Duodenal mucosa (tissue), 2 donors: ENCODE data around the gene RCAN1.

Source experiments
- H3K27ac ChIP-seq: one replicate; pipeline ENCODE4 v1.7.0; 2013; ENCODE audit warnings: low read depth, low read length
- H3K27me3 ChIP-seq, 2 donors: one replicate each; pipeline ENCODE4 v1.7.0; 2013; ENCODE audit warnings: low read length in 2 of 2, control low read depth in 1 of 2; ENCODE audit not compliant: insufficient read depth in 2 of 2, control insufficient read depth in 1 of 2
- H3K36me3 ChIP-seq, 2 donors: one replicate each; pipeline ENCODE4 v1.7.0; 2013; ENCODE audit warnings: low read length in 2 of 2, control low read depth in 1 of 2; ENCODE audit not compliant: insufficient read depth in 2 of 2, control insufficient read depth in 1 of 2
- H3K4me1 ChIP-seq, 2 donors: one replicate each; pipeline ENCODE4 v1.7.0; 2013; ENCODE audit warnings: low read length in 2 of 2, control low read depth in 1 of 2; ENCODE audit not compliant: insufficient read depth in 2 of 2, control insufficient read depth in 1 of 2
- H3K4me3 ChIP-seq, 2 donors: one replicate each; pipeline ENCODE4 v1.7.0; 2013; ENCODE audit warnings: low read length in 2 of 2, low read depth in 1 of 2
- H3K9ac ChIP-seq, 2 donors: one replicate each; pipeline ENCODE4 v1.7.0; 2013; ENCODE audit warnings: low read length in 2 of 2, low read depth in 1 of 2
- H3K9me3 ChIP-seq, 2 donors: one replicate each; pipeline ENCODE4 v1.7.0; 2013; ENCODE audit warnings: low read length in 2 of 2, control low read depth in 1 of 2; ENCODE audit not compliant: control insufficient read depth in 1 of 2

The RCAN1 gene

DNA sequence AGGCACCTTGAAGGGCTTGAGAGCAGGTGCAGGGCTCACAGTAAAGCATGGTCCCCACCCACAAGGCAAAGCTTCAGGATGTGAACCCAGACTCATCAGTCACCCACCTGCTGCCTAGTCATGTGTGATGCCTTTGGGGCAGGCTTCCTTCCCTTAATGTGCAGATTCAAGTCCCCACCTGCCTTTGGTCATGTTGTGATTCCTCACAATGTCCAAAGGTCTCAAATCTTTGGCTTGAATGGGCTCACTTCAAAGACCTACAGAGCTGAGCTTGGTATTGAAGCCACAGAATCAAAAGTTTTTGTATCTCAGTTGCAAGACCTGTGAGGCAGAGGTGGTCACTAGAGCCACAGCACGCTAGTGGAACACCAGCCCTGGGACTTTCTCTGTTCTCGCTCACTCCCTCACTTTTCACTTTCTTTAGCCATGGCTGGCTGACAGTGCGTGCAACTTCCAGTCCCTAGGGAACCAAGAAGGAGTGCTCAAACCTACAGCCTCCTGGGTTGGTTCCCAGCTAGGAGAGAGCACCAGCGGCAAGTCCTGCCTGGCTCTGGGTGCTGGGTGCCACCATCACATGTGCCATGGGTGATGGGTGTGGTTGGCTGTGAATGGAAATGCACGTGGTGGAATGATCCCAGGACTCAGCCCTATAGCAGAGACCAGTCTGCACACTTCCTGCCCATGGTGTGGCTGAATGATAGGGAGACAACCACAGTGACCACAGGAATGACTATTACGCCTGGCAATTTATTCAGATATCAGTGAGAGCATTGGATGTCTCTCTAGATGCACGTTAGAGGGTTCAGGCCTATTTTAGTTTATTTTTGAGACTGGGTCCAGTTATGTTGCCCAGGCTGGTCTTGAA is 27.5 kb upstream of the RCAN1 start:
- no peak overlapping the region for H3K4me3 ChIP-seq
- H3K36me3 ChIP-seq, result no peaks in the 10 kb centered on the region
- peaks cover 0 to 5% of the 10 kb centered on the region in 2 donors for H3K4me1 ChIP-seq
- H3K9ac ChIP-seq, result no peak overlapping the region
- no peaks in the 10 kb centered on the region for H3K9me3 ChIP-seq
- no peaks in the 10 kb centered on the region for H3K27me3 ChIP-seq
- H3K27ac ChIP-seq, result no peak overlapping the region

DNA sequence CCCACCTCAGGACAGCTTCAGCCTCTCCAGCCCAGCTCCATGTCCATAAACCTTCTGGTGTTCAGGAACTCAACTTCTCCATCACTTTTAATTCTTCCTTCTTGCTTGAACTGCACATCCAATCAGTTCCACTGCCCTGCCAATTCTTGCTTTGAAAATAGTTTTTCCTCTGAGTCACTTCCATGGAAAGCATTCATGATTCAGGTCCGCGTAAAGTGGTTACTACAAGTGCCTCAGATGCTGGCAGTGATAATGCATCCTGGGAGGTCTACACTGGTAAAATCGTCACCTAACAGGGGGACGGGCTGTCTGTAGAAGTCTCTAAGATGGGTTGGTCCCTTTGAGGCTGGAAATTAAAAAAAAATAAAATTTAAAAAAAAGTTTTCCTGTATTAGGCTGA is 25.9 kb upstream of the RCAN1 start:
- Histone ChIP-seq H3K27me3 (no peaks in the 10 kb centered on the region), H3K27ac (no peak overlapping the region), H3K9ac (no peak overlapping the region), H3K9me3 (no peaks in the 10 kb centered on the region), H3K36me3 (no peaks in the 10 kb centered on the region), H3K4me1 (peaks cover 0 to 5% of the 10 kb centered on the region in 2 donors), H3K4me3 (peak overlapping the region in 1 of 2 donors; percentile 55)

DNA sequence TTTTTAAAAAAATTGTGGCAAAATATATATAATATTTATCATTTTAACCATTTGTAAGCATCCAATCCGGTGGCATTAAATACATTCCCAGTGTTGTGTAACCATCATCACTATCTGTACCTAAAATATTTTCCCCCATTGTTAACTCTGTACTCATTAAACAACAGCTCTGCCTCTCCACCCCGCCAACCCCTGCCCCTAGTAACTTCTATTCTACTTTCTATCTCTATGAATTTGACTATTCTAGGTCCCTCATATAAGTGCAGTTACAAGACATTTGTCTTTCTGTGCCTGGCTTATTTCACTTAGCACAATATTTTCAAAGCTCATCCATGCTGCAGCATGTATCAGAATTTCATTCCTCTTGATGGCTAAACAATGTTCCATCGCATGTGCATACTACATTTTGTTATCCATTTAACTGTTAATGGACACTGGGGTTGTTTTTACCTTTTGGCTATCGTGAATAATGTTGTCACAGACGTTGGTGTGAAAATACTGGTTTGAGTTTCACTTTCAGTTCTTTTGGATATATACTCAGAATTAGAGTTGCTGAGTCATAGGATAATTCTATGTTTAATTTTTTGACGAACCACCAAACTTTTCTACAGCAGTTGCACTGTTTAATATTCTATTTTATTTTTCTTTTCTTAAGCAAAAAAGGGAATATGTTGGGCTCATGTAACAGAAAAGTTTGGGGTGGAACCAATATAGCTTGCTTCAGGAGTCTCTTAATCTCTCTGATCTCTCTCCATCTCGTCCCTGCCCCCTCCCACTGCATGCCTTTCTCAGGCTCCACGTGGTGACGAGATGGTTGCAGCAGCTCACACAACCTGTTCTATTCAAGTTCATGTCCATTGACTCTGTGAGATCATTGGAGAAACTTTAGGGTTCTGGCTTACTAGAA is 25.2 kb upstream of the RCAN1 start:
- H3K4me3 ChIP-seq, result peak overlapping the region; percentile 55 to 56
- H3K27me3 ChIP-seq, result no peaks in the 10 kb centered on the region
- H3K36me3 ChIP-seq, result no peaks in the 10 kb centered on the region
- H3K27ac ChIP-seq, result no peak overlapping the region
- peaks cover 0 to 5% of the 10 kb centered on the region in 2 donors for H3K4me1 ChIP-seq
- H3K9ac ChIP-seq, result no peak overlapping the region
- no peaks in the 10 kb centered on the region for H3K9me3 ChIP-seq

DNA sequence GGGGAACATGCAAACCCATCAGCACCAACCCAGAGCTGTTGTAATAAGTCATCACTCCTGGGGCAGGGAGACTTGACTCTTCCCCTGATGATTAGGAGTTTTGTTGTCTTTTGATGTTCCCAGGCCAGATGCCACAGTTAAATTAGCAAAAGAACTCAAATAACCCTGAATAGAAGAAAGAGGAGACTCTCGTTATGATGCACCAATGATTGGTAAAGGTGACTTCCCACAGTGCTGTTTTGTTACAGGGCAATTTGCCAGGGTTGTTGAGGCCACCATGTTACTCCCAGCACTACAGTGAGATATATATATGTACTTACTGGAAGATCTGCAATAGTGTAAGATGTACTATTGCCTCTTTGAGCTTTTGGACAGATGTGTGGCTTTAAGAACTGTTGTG is 24.3 kb upstream of the RCAN1 start:
- Histone ChIP-seq H3K27ac (no peak overlapping the region), H3K36me3 (no peaks in the 10 kb centered on the region), H3K4me3 (no peak overlapping the region), H3K27me3 (no peaks in the 10 kb centered on the region), H3K4me1 (peaks cover 0 to 5% of the 10 kb centered on the region in 2 donors), H3K9me3 (no peaks in the 10 kb centered on the region), H3K9ac (no peak overlapping the region)

DNA sequence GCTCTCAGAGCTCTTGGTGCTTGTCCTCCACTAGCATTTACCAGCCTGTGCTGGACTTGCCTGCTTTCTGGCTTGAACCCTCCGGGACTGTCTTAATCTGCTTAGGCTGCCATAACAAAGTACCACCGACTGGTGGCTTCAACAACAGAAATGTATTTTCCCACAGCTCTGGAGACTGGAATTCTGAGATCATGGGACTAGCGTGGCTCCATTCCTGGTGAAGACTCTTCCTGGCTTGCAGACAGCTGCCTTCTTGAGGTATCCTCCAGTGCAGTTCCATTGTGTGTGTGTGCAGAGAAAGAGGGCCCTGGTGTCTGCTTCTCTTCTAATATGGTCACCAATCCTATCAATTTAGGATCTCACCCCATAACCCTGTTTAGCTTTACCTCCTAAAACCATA is 22.0 kb upstream of the RCAN1 start:
- H3K9me3 ChIP-seq, result no peaks in the 10 kb centered on the region
- no peaks in the 10 kb centered on the region for H3K36me3 ChIP-seq
- H3K27me3 ChIP-seq, result no peaks in the 10 kb centered on the region
- no peak overlapping the region for H3K9ac ChIP-seq
- H3K27ac ChIP-seq, result no peak overlapping the region
- H3K4me3 ChIP-seq, result no peak overlapping the region
- H3K4me1 ChIP-seq, result peaks cover 0 to 5% of the 10 kb centered on the region in 2 donors

DNA sequence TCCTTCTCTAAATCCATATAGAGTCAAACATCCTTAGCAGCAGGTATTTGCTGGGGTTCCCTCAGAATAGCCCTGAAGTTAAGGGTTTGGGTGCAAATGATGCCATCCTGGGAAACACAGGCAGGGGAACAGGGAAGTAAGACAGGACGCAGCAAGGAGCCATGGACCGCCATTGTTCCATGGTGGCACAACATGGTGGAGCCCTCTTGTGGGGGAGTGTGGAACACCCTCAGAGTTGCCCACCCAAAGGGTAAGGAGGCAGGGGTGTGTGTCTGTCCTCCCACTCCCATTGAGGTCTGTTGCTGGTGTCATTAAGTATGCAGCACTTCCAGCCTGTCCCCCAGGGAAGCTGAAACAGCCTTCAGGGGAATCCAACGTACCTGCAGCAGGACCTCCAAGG is 20.4 kb upstream of the RCAN1 start:
- H3K4me1 ChIP-seq, result no peaks in the 10 kb centered on the region
- H3K27me3 ChIP-seq, result no peaks in the 10 kb centered on the region
- H3K4me3 ChIP-seq, result no peak overlapping the region
- H3K27ac ChIP-seq, result no peak overlapping the region
- H3K9ac ChIP-seq, result no peak overlapping the region
- no peaks in the 10 kb centered on the region for H3K36me3 ChIP-seq
- H3K9me3 ChIP-seq, result no peaks in the 10 kb centered on the region

DNA sequence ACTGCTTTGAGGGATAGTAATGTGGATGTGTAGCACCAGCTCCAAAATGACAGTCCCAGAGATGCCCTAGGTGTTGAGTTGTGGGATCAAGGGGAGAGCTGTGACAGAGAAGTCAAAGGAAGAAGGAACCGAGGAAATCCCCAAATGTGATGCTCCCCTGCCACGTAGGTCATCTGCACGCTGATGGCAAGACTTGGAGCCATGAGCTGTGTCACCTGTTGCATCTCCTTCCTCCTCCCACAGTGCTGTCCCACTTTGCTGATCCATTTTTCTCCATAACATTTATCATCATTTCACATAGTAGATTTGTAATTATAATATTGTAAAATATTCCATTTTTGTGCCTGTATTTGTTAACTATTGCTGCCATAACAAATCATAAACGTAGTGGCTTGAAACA is 17.6 kb upstream of the RCAN1 start:
- H3K4me3 ChIP-seq, result no peak overlapping the region
- H3K27ac ChIP-seq, result no peak overlapping the region
- H3K4me1 ChIP-seq, result no peaks in the 10 kb centered on the region
- no peaks in the 10 kb centered on the region for H3K36me3 ChIP-seq
- no peaks in the 10 kb centered on the region for H3K9me3 ChIP-seq
- H3K27me3 ChIP-seq, result no peaks in the 10 kb centered on the region
- H3K9ac ChIP-seq, result no peak overlapping the region

DNA sequence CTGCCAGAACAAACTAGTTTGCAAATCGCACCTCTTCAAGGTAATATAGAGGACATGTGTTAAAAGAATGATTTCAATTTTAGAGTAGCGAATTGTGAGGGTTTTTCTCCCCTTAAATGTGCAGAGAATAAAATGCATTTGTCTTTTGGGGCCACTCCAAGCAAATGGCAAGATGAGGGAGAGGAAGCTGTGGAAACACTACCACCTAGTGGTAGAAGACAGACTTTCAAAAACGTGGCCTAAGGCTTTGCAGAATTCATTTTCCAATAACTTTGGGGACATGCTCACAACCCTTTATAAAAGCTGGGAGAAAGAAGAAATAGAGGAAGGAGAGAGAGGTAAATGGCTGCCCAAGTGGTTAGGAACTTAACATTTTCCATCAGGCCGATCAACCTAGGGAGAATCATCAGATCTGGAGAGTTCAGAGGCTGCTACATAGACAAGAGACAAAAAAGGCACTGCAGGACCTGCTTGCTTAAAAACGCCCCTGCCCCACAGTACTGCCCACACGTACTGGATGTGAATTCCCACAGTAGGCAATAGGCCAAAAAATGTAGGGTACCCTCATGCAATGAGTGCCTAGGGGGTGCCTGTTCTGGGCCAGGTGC is 15.7 kb upstream of the RCAN1 start:
- Histone ChIP-seq H3K4me1 (no peaks in the 10 kb centered on the region), H3K36me3 (no peaks in the 10 kb centered on the region), H3K27ac (no peak overlapping the region), H3K9me3 (no peaks in the 10 kb centered on the region), H3K27me3 (peaks cover 0 to 4% of the 10 kb centered on the region in 2 donors), H3K4me3 (no peak overlapping the region), H3K9ac (no peak overlapping the region)

DNA sequence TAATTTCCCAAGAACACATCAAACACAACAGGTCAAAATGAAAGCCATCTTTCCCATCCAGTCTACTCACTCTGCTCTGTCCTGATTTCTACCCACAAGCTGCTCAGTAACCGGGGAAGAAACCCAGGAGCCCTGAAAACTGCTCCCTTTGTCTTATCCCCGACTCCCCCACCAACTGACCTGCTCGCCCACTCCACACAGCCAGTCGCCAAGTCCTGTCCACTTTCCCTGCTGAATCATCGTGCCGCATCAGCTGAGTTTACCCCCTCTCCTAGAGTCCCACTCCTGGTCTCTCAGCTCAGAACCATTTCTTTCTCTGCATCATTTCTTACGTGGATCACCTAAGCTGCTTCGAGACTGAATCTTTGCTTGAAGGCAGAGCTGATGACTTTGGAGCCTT is 11.2 kb upstream of the RCAN1 start:
- no peaks in the 10 kb centered on the region for H3K36me3 ChIP-seq
- H3K4me3 ChIP-seq, result no peak overlapping the region
- peaks cover 0 to 4% of the 10 kb centered on the region in 2 donors for H3K27me3 ChIP-seq
- H3K4me1 ChIP-seq, result peaks cover 0 to 4% of the 10 kb centered on the region in 2 donors
- H3K9ac ChIP-seq, result no peak overlapping the region
- H3K9me3 ChIP-seq, result no peaks in the 10 kb centered on the region
- H3K27ac ChIP-seq, result no peak overlapping the region
